Prostate gland (tissue), 2 donors: ENCODE results near the gene NEIL1.

ENCODE experiments used
- POLR2A ChIP-seq: fragments of 450-650 bp; IDR thresholded peaks from one replicate; pipeline ENCODE4 v1.6.1; 2016; ENCODE audit warnings: antibody characterized with exemption, mild to moderate bottlenecking
- POLR2AphosphoS5 ChIP-seq: sonication (generic); formaldehyde crosslinking; IDR thresholded peaks from one replicate; pipeline ENCODE4 v1.6.1; 2017; ENCODE audit warnings: antibody characterized with exemption
- TF ChIP-seq, protein P1 (sequence below), 4 experiments: fragments of 200-600 bp in 2 of 4; fragments of 450-650 bp in 2 of 4; sonication (generic) in 2 of 4; IDR thresholded peaks; 1 replicate in 3 of 4; 2 replicates in 1 of 4; pipeline ENCODE4 v1.5.1; 2016 to 2019; ENCODE audit warnings: antibody characterized with exemption in 4 of 4, mild to moderate bottlenecking in 2 of 4, moderate library complexity in 2 of 4

DNA sequence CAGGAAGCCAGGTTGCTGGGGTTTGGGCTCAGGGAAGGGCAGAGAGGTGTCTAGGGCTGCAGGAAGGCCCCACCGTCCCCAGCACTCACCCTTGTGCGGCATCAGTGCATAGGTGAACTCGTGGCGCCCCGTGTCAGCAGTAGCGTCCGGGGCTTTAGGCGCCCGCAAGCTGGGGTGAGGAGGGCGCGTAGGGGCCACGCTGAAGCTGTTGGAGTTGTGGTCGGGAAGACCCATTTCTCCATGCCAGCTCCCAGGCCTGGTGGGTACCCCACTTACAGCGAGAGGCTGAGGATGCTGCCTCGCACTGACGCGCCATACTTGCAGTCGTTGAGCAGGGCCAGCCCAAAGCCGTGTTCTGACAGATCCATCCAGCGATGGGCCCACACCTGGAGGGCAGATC, 9.7 kb downstream of the NEIL1 start:
- TF ChIP-seq, protein P1, sequence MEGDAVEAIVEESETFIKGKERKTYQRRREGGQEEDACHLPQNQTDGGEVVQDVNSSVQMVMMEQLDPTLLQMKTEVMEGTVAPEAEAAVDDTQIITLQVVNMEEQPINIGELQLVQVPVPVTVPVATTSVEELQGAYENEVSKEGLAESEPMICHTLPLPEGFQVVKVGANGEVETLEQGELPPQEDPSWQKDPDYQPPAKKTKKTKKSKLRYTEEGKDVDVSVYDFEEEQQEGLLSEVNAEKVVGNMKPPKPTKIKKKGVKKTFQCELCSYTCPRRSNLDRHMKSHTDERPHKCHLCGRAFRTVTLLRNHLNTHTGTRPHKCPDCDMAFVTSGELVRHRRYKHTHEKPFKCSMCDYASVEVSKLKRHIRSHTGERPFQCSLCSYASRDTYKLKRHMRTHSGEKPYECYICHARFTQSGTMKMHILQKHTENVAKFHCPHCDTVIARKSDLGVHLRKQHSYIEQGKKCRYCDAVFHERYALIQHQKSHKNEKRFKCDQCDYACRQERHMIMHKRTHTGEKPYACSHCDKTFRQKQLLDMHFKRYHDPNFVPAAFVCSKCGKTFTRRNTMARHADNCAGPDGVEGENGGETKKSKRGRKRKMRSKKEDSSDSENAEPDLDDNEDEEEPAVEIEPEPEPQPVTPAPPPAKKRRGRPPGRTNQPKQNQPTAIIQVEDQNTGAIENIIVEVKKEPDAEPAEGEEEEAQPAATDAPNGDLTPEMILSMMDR (IDR thresholded peaks at IDR 0.05) = no peak
- TF ChIP-seq POLR2A (no peak), POLR2AphosphoS5 (no peak)
